Glutamatergic neuron (in vitro differentiated cells): Measurements from ENCODE around the gene PIMREG. TPM values are rescaled to one million over a fixed set of nuclear protein-coding genes. Genes with fewer than 3 reads are reported as not detected.

ENCODE experiments used
- DNase-seq: peaks from one replicate; pipeline ENCODE4 v3.0.0; 2022
- H3K27ac Mint-ChIP-seq: one replicate; pipeline ENCODE4 v1.8.0; 2020; ENCODE audit warnings: mild to moderate bottlenecking, mixed read lengths, inconsistent platforms; ENCODE audit not compliant: unreplicated experiment
- H3K27me3 Mint-ChIP-seq: one replicate; pipeline ENCODE4 v1.8.0; 2020; ENCODE audit warnings: mild to moderate bottlenecking, moderate library complexity, mixed read lengths, inconsistent platforms; ENCODE audit not compliant: unreplicated experiment
- H3K36me3 Mint-ChIP-seq: one replicate; pipeline ENCODE4 v1.8.0; 2020; ENCODE audit warnings: mild to moderate bottlenecking, mixed read lengths, inconsistent platforms; ENCODE audit not compliant: unreplicated experiment
- H3K4me1 Mint-ChIP-seq: one replicate; pipeline ENCODE4 v1.8.0; 2020; ENCODE audit warnings: mild to moderate bottlenecking, low read depth, mixed read lengths, inconsistent platforms; ENCODE audit not compliant: unreplicated experiment
- H3K4me3 Mint-ChIP-seq: one replicate; pipeline ENCODE4 v1.8.0; 2020; ENCODE audit warnings: mild to moderate bottlenecking, mixed read lengths, inconsistent platforms; ENCODE audit not compliant: unreplicated experiment
- H3K9me3 Mint-ChIP-seq: one replicate; pipeline ENCODE4 v1.8.0; 2020; ENCODE audit warnings: mild to moderate bottlenecking, moderate library complexity, mixed read lengths, inconsistent platforms; ENCODE audit not compliant: unreplicated experiment
- total RNA-seq: library from RNA; stranded (reverse); fragmentation: NEBNext Ultra II Directional; extraction: Animal tissue kit (Norgen Biotek cat#: 25700); gene quantifications from one replicate; pipeline ENCODE4 v1.2.1, GENCODE V29; 2021; ENCODE audit not compliant: unreplicated experiment
- TF ChIP-seq, protein P1 (sequence below): fragments of 200-600 bp; sonication (generic); IDR thresholded peaks from one replicate; pipeline ENCODE4 v1.5.0; 2021; ENCODE audit not compliant: partially characterized antibody, unreplicated experiment

Gene PIMREG
- total RNA-seq, 1 donor from 2014 or later = 28.4 TPM

DNA sequence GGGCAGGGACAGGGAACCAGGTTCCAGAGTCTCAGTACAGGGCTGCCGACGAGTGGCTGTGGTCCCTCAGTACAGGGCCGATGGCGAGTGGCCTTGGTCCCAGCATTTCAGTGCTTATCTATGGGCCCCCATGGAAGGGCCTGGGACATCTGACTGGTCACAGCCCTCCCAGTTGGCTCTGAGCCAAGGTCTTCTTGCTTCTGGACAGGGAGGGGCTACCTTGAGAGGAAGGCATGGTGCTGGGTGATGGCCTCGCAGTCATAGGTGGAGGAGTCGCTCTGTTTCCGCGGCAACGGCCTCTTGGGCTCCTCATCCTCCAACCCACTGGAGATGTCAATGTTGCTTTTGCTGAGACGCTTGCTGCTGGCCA, 32.5 kb downstream of the PIMREG start:
- TF ChIP-seq, protein P1, sequence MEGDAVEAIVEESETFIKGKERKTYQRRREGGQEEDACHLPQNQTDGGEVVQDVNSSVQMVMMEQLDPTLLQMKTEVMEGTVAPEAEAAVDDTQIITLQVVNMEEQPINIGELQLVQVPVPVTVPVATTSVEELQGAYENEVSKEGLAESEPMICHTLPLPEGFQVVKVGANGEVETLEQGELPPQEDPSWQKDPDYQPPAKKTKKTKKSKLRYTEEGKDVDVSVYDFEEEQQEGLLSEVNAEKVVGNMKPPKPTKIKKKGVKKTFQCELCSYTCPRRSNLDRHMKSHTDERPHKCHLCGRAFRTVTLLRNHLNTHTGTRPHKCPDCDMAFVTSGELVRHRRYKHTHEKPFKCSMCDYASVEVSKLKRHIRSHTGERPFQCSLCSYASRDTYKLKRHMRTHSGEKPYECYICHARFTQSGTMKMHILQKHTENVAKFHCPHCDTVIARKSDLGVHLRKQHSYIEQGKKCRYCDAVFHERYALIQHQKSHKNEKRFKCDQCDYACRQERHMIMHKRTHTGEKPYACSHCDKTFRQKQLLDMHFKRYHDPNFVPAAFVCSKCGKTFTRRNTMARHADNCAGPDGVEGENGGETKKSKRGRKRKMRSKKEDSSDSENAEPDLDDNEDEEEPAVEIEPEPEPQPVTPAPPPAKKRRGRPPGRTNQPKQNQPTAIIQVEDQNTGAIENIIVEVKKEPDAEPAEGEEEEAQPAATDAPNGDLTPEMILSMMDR = no peak
- peaks cover 8% of the 10 kb centered on the region for H3K27me3 Mint-ChIP-seq

GRCh38 chr17:6477831-6478383, 33.7 kb downstream of the PIMREG start:
- Mint-ChIP-seq H3K27me3 (peaks cover 8% of the 10 kb centered on the region), H3K27ac (no peak overlapping the region), H3K36me3 (no peaks in the 10 kb centered on the region), H3K4me1 (peaks cover 12% of the 10 kb centered on the region), H3K4me3 (no peak overlapping the region), H3K9me3 (peaks cover 1% of the 10 kb centered on the region)
- no peak for DNase-seq
- TF ChIP-seq, protein P1 = no peak

More for the DNA sequence above, 32.5 kb downstream of the PIMREG start:
- no peak for DNase-seq
- Mint-ChIP-seq H3K4me3 (no peak overlapping the region), H3K9me3 (peaks cover 2% of the 10 kb centered on the region), H3K4me1 (peaks cover 15% of the 10 kb centered on the region), H3K27ac (no peak overlapping the region), H3K36me3 (no peaks in the 10 kb centered on the region)

DNA sequence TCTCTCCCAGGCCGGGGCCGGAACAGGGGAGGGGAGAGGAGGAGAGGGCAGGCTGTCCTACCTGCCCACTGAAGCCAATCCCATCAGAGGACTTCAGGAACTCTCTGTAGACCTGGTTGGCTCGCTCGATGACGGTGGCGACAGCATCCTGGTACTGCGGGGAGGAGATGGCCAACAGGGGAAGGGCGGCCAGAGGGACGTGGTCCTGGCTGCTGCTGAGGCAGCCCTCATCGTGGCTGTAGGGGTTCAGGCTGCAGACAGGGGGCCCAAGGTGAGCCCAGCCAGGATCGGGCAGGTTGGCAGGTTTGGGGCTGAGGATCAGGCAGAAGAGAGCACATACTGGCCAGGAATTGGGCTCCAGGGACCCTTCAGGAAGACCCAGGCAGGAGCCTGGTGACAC, 34.2 kb downstream of the PIMREG start:
- no peak for DNase-seq
- H3K36me3 Mint-ChIP-seq = no peaks in the 10 kb centered on the region
- TF ChIP-seq, protein P1 = no peak
- H3K9me3 Mint-ChIP-seq = peaks cover 3% of the 10 kb centered on the region
- H3K27me3 Mint-ChIP-seq = peaks cover 5% of the 10 kb centered on the region
- no peak overlapping the region for H3K4me3 Mint-ChIP-seq
- H3K27ac Mint-ChIP-seq = no peak overlapping the region
- peaks cover 10% of the 10 kb centered on the region for H3K4me1 Mint-ChIP-seq

GRCh38 chr17:6479622-6480302, 35.5 kb downstream of the PIMREG start:
- Mint-ChIP-seq H3K4me1 (peaks cover 10% of the 10 kb centered on the region), H3K27me3 (peaks cover 5% of the 10 kb centered on the region), H3K4me3 (no peak overlapping the region), H3K27ac (no peak overlapping the region), H3K9me3 (peaks cover 3% of the 10 kb centered on the region), H3K36me3 (no peaks in the 10 kb centered on the region)
- TF ChIP-seq, protein P1 = no peak
- DNase-seq = no peak

- no peak for DNase-seq
Observed at GRCh38 chr17:6480303-6480675, 36.0 kb downstream of the PIMREG start.

More at GRCh38 chr17:6480303-6480675, 36.0 kb downstream of the PIMREG start:
- Mint-ChIP-seq H3K9me3 (peaks cover 3% of the 10 kb centered on the region), H3K4me1 (peaks cover 8% of the 10 kb centered on the region), H3K4me3 (no peak overlapping the region), H3K27ac (no peak overlapping the region), H3K27me3 (peaks cover 7% of the 10 kb centered on the region), H3K36me3 (no peaks in the 10 kb centered on the region)
- TF ChIP-seq, protein P1 = no peak
